GM21576 (cell line): Measurements from ENCODE around the gene ALDH3A1.
A peak's percentile ranks its signal among the peaks of the same experiment; 100 is the strongest.

Experiments used
- ATAC-seq: cut with Tn5 transposase; IDR thresholded peaks from one replicate; pipeline ENCODE4 v1.9.1; 2021; ENCODE audit warnings: mild to moderate bottlenecking, moderate library complexity; ENCODE audit not compliant: unreplicated experiment

The ALDH3A1 gene

GRCh38 chr17:19760746-19761145 is 12.6 kb upstream of the ALDH3A1 start:
- ATAC-seq = no peak

- no peak for ATAC-seq
Observed at GRCh38 chr17:19759568-19760549, 11.8 kb upstream of the ALDH3A1 start.

GRCh38 chr17:19757536-19758180 is 9.6 kb upstream of the ALDH3A1 start:
- ATAC-seq = no peak

GRCh38 chr17:19756546-19756945 is 8.4 kb upstream of the ALDH3A1 start:
- ATAC-seq = no peak

DNA sequence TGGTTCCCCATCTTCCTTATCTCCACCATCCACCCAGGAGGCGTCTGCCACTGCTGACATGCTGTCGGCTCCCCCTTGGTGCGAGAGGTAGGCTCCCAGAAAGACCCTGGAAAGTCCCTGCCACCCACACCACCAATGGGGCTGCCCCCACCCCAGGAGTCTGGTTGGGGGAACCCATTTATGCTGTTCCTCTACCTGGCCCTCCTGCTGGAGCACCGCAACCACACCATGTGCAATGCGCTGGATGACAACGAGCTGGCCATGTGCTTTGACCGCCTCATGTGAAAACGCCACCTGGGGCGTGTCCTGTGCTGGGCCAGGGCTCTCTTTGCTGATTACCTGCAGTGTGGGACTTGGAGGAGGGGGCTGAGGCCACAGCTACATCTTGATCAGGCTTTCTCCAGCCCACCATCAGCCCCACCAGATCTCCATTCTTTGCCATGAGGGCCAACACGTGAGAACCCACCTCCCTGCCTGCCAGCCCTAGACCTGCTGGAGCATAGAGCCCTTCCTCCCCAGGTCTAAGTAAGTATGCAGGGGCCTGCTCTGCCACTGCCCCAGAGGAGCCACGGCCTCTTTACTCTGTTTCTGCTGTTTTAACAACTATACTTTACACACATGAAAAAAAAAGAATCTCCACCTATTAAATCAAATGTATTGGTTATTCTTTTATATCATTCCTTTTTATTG is 7.9 kb upstream of the ALDH3A1 start:
- ATAC-seq = no peak

DNA sequence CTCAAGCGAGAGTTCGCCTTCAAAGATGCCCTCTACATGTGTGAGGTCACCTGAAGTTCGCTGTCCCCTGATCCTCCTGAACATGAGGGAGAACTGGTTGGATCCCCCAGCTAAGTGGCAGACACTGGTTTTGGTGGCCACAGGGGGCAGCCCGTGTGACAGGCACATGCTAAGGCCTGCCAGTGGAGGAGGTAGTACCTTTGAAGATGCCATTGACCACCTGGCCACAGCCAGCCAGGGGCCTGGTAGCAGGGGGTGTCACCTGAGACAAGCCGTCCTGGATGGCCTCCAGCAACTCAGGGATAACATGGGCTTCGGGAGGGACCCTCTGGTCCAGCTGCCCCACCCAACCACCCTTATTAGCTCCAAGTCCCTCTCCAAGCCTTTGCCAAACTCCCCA is 7.3 kb upstream of the ALDH3A1 start:
- no peak for ATAC-seq

DNA sequence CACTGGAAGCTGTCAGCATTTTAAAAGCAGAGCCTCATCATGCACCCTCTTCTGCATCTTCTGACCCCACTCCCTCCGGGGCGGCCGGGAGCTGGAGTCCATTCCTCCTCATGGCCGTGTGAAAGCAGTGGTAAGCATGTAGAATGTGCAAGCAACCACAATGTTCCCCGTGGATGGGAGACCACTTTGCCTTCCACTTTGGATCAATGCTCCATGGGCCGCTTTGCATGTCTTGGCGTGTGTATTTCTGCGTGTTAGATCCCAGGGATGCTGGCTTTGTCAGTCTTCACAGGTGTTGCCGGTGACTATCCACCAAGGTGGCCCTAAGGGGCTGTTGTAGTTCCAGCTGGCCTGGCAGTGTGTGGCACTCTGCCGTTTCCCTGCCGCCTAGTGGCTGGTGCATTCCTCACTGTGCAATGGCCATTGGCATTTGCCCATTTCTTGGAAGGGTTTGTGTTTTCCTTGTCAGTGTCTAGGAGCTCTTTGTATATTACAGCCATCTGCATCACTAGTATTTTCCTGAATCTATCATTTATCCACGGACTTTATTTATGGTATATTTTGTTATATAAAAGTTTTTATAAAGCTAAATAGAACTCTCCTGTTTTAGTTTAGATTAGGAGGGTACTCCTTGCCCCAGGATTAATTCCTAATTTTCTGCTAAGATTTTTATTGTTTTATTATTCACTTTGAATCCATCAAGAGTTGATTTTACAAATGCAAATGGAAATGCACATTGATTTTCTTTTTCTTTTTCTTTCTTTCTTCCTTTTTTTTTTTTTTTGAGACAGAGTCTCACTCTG is 5.8 kb upstream of the ALDH3A1 start:
- no peak for ATAC-seq

DNA sequence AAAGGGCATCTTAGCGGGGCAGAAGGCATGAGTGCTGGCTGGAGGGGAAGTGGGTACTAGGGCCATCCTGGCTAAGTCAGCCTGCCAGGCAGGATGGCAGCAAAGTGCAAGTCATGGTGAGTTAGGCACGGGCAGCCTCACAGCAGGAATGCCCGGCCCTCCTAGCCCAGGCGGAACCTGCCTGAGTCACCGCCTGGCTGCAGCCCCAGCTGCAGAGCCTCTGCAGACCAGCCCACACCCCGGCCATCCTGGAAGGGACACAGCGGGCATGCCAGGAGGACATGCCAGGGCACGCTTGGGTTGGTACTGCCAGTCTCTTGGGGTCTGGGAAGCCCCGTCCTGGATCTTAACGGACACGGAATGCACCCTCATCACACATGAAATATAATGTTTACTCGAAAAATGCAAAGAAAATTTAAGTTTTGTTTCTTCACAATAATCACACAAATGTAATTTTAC is 5.0 kb upstream of the ALDH3A1 start:
- no peak for ATAC-seq

DNA sequence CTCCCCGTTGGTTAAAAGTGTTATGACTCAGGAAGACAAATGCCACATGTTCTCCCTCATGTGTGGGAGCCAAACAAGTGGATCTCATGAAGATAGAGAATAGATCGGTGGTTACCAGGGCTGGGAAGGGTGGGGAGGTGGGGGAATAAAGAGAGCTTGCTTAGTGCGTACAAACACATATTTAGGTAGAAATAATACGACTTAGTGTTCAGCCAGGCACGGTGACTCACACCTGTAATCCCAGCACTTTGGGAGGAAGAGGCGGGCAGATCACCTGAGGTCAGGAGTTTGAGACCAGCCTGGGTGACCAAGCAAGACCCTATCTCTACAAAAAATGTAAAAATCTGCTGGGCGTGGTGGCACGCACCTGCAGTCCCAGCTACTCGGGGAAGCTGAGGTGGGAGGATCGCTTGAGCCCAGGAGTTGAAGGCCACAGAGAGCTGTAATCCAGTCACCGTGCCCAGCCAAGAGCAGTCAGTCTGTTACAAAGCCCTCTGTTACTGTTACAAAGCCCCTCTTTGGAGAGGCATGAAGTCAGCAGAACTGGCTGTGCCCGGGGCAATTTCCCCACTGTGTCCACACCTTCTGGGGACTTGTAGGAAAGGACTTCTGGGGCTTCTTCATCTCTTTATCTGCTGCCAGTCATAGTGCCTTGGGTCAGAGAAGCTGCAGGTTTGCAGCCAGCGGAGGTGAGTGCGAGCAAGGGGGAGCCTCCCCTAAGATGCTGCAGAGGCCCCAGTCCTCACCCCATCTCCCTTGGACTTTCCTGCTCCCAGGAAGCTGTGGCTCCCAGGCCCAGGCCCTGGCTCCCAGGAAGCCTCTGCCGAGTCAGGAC is 4.3 kb upstream of the ALDH3A1 start:
- ATAC-seq = no peak

DNA sequence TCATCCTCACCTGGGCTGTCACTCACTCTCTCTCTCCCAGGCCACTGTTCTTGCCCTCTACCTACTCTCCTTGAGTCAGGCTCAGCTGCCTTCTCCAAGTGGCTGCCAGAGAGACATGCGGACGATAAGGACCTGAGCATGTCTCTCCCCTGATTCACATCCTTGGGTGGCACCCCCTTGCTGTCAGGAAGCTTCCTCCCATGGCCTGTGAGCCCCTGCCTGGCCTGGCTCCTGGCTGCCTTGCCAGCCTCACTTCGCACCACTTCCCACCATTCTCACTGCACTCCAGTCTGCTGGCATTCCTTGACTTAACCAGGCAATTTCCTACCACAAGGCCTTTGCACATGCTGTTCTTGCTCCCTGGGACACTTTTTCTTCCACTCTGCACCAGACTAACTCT is 2.7 kb upstream of the ALDH3A1 start:
- ATAC-seq = no peak

- ATAC-seq = no peak
Observed at GRCh38 chr17:19750020-19750572, 2.0 kb upstream of the ALDH3A1 start.

- ATAC-seq = no peak
Observed at GRCh38 chr17:19748807-19749193, 702 bp upstream of the ALDH3A1 start.

DNA sequence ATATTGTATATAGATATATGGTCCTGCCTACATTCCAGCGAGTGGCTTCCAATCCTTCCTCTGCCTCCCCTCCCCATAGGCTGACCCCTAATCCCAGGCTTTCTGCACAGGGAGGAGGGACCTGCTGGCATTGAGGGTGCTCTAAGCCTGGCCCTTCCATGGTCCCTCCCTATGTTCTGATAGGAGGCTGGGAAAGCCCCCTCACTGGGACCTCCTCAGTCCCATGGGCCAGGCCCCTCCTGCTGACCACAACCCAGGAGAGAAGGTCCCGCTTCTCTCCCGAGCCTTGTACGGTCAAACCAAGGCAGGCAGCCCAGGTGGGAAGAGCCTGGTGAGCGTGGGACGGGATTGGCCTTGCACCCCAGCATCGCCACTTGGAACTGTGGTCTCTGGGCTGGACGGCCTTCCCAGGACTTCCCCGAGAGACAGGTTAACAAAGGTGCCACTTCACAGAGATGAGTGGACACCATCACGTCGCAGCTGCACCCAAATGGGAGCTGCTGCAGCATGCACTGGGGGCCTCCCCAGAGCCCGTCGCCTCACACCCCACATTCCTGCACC is 859 bp downstream of the ALDH3A1 start:
- ATAC-seq = no peak

GRCh38 chr17:19746517-19746916 is 1.6 kb downstream of the ALDH3A1 start:
- no peak for ATAC-seq

DNA sequence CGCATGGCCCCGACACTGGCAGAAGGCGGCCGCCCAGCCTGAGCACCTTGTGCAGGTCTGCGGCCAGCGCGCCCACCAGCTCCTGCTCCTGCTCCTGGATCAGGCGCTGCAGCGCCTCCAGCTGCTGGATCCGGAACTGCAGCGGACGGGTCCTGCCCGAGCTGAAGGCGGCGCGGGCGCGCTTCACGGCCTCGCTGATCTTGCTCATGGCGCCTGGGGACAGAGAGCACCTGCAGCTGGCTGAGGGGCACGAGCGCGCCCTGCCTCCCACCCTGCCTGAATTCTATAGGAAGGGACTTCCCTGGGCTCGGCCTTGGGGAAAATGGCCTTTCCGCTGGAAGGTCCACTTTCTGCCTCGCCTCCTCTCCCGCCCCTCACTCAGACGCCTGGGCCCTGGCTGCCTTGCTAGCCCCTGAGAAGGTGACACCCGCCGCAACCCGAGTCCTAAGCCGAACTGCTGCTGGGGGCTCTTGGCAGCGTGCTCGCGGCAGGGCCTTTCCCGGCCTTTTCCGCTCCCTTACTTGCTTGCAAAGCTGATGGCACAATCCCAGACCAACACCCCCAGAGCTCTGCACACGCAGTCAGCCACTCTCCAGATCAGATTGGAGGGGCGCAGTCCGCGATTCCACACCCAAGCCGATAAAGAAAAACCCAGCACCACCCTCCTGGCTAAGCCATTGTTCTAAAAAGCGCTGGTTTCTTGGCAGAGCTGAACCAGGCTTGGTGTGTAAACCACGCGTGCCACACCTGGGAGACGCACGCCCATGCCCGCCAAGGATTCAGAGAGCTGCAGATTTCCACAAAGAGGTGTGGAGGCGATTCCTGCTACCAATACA is 3.0 kb downstream of the ALDH3A1 start:
- peak; percentile 59 for ATAC-seq

DNA sequence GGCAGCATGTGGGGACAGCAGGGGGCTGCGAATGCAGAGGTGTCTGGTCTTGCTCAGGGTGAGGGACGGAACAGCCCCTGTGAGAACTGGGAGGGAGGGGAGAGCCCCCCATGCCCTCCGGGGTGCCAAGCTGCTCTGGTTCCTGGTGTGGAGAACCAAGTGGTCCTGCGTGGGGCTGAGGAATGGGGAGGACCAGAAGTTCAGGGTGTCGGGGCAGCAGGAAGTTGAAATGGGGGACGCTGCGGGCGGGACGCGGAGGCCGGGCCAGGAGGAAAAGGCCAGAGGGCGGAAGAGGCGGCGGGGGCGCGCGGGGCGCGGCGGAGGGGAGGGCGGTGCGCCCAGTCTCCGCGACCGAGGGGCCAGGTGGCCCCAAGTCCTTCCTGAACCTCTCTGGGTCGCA is 3.6 kb downstream of the ALDH3A1 start:
- no peak for ATAC-seq

- ATAC-seq = no peak
Observed at GRCh38 chr17:19743101-19744100, 4.7 kb downstream of the ALDH3A1 start.
